CMK (cell line): ENCODE results near the gene UBE2E1.
A peak's percentile ranks its signal among the peaks of the same experiment; 100 is the strongest.
"Not testable (repeated sequence)": the region's sequence is repeated elsewhere in the genome, so short reads cannot be mapped to it uniquely, and the experiment has no call there.

Source experiments
- DNase-seq: peaks from one replicate; pipeline ENCODE4 v3.0.0-alpha.2; 2010; ENCODE audit warnings: low read depth

Gene UBE2E1

GRCh38 chr3:23916886-23917678 lies 111.3 kb downstream of the UBE2E1 start, which contains the start of the genes NKIRAS1 and RPL15:
Gene NKIRAS1 (minus strand): TSS chr3:23916990. CDS start chr3:23910904, 6,086 bp downstream.
Gene RPL15 (plus strand): TSS chr3:23917132. CDS start chr3:23917860, 728 bp downstream.
- peak; percentile 86 for DNase-seq

- DNase-seq = not testable (repeated sequence)
Observed at GRCh38 chr3:23917679-23918303, 112.0 kb downstream of the UBE2E1 start.

- DNase-seq = not testable (repeated sequence)
Observed at GRCh38 chr3:23918331-23918730, 112.6 kb downstream of the UBE2E1 start.

GRCh38 chr3:23919628-23920027 lies 113.9 kb downstream of the UBE2E1 start:
- DNase-seq = no peak

DNA sequence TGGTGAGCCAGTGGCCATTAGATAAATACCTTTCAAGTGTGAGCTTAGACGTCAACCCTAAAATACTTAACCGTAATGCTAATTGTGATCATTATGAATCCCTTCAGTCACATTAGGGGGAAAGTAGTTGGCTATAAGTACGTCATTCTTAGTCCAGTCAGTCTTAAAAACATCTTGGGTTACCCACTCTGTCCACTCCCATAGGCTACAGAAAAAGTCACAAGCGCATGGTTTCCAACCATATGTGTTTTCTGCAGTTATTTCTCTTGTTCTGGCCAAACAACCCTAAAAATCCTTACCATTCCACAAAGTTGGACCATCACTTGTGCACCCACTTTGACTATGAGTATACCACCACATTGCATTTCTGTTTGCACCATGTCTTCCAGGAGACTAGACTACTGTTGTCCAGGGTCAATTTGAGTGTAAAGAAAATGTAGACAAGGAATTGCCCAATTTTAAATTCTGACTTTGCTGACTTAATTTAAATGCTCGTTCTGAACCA lies 114.4 kb downstream of the UBE2E1 start:
- no peak for DNase-seq

GRCh38 chr3:23921052-23921511 lies 115.3 kb downstream of the UBE2E1 start:
- no peak for DNase-seq

- no peak for DNase-seq
Observed at GRCh38 chr3:23923786-23924185, 118.0 kb downstream of the UBE2E1 start.

GRCh38 chr3:23926246-23926645 lies 120.5 kb downstream of the UBE2E1 start:
- DNase-seq = no peak

DNA sequence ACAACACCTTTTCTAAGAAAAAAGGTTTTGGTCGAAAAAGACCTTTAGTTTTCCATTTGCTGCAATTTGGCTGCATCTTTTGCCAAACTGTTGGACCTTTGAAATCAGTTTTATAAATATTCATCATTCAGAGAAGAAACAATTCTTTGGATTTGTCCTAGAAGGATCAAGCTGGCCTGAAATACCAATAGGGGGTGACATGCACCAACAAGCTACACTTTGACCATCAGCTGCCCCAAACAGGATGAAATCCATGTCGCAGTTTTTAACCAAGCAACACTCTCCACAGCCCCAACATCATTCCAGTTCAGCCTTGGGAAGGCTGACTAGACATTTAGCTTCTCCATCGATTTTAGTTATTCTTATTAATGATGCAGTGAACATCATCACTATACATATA lies 121.0 kb downstream of the UBE2E1 start:
- DNase-seq = no peak

DNA sequence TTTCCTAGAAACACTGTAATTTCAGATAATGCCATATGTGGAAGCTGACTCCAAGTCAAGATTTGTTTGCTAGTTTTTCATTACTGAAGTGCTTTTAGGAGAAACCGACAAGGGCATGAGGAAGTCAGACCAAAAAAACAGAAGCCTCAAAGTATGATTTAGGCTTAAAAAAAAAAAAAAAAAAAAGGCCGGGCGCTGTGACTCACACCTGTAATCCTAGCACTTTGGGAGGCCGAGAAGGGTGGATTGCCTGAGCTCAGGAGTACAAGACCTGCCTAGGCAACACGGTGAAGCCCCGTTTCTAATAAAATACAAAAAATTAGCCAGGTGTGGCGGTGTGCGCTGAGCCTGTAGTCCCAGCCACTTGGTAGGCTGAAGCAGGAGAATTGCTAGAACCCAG lies 122.8 kb downstream of the UBE2E1 start:
- DNase-seq = no peak

GRCh38 chr3:23931597-23931996 lies 125.8 kb downstream of the UBE2E1 start:
- no peak for DNase-seq

DNA sequence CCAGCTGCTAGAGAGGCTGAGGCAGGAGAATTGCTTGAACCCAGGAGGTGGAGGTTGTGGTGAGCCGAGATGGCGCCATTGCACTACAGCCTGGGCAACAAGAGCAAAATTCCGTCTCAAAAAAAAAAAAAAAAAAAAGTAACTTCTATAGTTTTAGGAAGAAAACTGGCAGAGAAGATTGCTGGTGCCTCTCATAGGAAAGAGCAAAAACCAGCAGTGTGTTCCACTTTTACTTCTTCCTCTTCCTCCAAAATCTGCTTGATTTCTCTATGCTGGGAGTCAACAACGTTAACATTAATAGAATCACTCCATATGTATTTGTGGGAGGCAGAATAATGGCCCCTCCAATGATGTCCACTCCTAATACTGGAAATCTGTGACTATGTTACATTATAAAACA lies 126.8 kb downstream of the UBE2E1 start:
- no peak for DNase-seq

GRCh38 chr3:23934253-23934652 lies 128.5 kb downstream of the UBE2E1 start:
- no peak for DNase-seq

DNA sequence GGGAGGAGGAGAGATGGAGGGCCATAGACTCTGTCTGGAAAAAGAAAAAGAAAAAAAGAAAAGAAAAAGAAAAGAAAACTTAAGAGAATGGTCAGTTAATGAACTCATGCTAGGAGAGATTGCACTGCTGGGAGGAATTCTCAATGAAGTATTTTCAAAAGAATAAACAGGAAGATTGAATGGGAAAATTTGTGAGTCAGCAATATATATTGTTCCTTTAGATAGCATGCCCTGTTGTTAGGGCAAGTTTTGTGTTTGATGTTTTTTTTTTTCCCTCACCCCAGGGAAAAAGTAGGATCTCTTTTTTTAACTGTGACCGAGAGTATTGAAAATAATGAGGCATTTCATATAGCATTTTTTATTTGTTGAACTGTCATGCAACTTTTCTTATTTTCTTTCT lies 131.5 kb downstream of the UBE2E1 start:
- DNase-seq = no peak

DNA sequence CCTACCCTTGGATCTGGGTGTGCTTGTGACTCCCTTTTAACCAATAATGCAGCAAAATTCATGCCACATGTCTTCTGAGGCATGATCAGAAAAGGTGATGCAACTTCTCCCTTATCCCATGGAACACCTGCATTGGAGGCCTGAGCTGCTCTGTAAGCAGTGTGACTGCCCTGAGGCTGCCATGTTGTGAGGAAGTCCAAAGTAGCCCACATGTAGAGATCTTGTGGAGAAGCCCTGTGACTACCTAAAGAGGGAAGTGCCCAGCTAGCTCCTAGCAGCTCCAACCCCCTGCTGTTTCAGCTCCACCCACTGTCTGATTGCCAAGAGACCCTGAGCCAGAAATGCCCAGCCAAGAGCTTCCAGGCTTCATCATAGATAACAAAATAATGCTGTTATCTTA lies 132.9 kb downstream of the UBE2E1 start:
- DNase-seq = peak; percentile 38

DNA sequence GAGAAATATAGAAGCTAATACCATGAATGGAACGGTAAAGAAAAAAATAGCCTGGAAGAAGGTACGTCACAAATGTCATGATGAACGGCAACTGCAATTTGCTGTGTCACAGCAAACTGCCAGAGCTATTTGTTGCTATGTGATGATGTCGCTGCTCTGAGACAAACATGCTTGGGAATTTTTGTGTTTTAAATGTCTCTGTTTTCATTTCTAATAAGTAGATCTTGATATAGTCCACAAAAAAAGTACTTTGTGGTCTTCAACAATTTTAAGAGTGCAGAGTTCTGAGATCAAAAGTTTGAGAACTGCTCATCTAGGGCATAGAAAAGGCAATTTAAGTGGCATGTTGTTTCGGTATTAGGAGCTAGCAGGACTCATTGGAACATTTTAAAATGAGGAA lies 135.0 kb downstream of the UBE2E1 start:
- no peak for DNase-seq
